Keratinocyte (primary cell): ENCODE results near the gene ANGPTL8. TPM values are rescaled to one million over a fixed set of nuclear protein-coding genes. Genes with fewer than 3 reads are reported as not detected.

Experiments used
- DNase-seq: peaks from one replicate; pipeline ENCODE4 v3.0.0-alpha.2; 2011; ENCODE audit warnings: low read depth, missing footprints, low spot score
- FAIRE-seq: peaks from 2 replicates; lab custom pipeline; 2011; peaks lifted over from hg19 to GRCh38; lab: Jason Lieb, UNC
- H2AFZ ChIP-seq: 2 replicates; pipeline ENCODE4 v1.6.0; 2012; ENCODE audit warnings: low read length, control low read depth, inconsistent platforms; ENCODE audit not compliant: control insufficient read depth
- H3K27ac ChIP-seq: 2 replicates; pipeline ENCODE4 v1.5.1; 2011; ENCODE audit warnings: low read length; ENCODE audit not compliant: control insufficient read depth, insufficient read depth
- H3K27me3 ChIP-seq: 3 replicates; pipeline ENCODE4 v1.6.0; 2011; ENCODE audit warnings: low read length; ENCODE audit not compliant: control insufficient read depth, insufficient read depth; ENCODE audit errors: extremely low read depth
- H3K36me3 ChIP-seq, 2 experiments: 2 replicates in 1 of 2; 3 replicates in 1 of 2; pipeline ENCODE4 v1.5.1; 2011; ENCODE audit warnings: low read length in 2 of 2, mild to moderate bottlenecking in 1 of 2; ENCODE audit not compliant: control insufficient read depth in 2 of 2, insufficient read depth in 2 of 2; ENCODE audit errors: extremely low read depth in 1 of 2
- H3K4me1 ChIP-seq: 3 replicates; pipeline ENCODE4 v1.5.1; 2011; ENCODE audit warnings: low read length; ENCODE audit not compliant: control insufficient read depth, insufficient read depth; ENCODE audit errors: extremely low read depth
- H3K4me2 ChIP-seq: 3 replicates; pipeline ENCODE4 v1.6.0; 2011; ENCODE audit warnings: low read depth, low read length; ENCODE audit not compliant: control insufficient read depth, insufficient read depth; ENCODE audit errors: extremely low read depth
- H3K4me3 ChIP-seq, 3 experiments: fragments of 200-600 bp in 1 of 3; sonication (generic) in 1 of 3; 2 replicates in 2 of 3; 3 replicates in 1 of 3; pipeline ENCODE4 v1.5.1; 2011 to 2016; ENCODE audit warnings: low read length in 3 of 3, mild to moderate bottlenecking in 3 of 3, control low read depth in 2 of 3, inconsistent platforms in 1 of 3, low read depth in 1 of 3, mixed read lengths in 1 of 3, mixed run types in 1 of 3, moderate library complexity in 1 of 3; ENCODE audit not compliant: control insufficient read depth in 2 of 3, insufficient read depth in 2 of 3; ENCODE audit errors: extremely low read depth in 1 of 3
- H3K79me2 ChIP-seq: 2 replicates; pipeline ENCODE4 v1.6.0; 2012; ENCODE audit warnings: low read length; ENCODE audit not compliant: control insufficient read depth, insufficient read depth
- H3K9ac ChIP-seq: 3 replicates; pipeline ENCODE4 v1.6.0; 2011; ENCODE audit warnings: low read length; ENCODE audit not compliant: control insufficient read depth, insufficient read depth; ENCODE audit errors: extremely low read depth
- H3K9me1 ChIP-seq: 3 replicates; pipeline ENCODE4 v1.6.0; 2011; ENCODE audit warnings: low read length; ENCODE audit not compliant: control insufficient read depth, insufficient read depth; ENCODE audit errors: extremely low read depth
- H3K9me3 ChIP-seq: 2 replicates; pipeline ENCODE4 v1.5.1; 2012; ENCODE audit warnings: low read depth, low read length; ENCODE audit not compliant: control insufficient read depth
- H4K20me1 ChIP-seq: 3 replicates; pipeline ENCODE4 v1.6.0; 2011; ENCODE audit warnings: low read length; ENCODE audit not compliant: control insufficient read depth, insufficient read depth; ENCODE audit errors: extremely low read depth
- CTCF ChIP-seq, 3 experiments: IDR thresholded peaks in 1 of 3; conservative IDR thresholded peaks in 1 of 3; optimal IDR thresholded peaks in 1 of 3; 2 replicates in 2 of 3; 3 replicates in 1 of 3; pipeline versions ENCODE3 to v1.5.1; 2011; ENCODE audit warnings: low read length in 3 of 3, mild to moderate bottlenecking in 3 of 3, moderate library complexity in 2 of 3, control low read depth in 1 of 3, inconsistent platforms in 1 of 3; ENCODE audit not compliant: insufficient read depth in 2 of 3; ENCODE audit errors: extremely low read depth in 1 of 3
- EZH2 ChIP-seq: IDR thresholded peaks from one replicate; pipeline ENCODE4 v1.6.1; 2012; ENCODE audit warnings: inconsistent platforms, mild to moderate bottlenecking, low read length, moderate library complexity
- dilution Hi-C: fragments of 300-500 bp; cut with MboI; formaldehyde crosslinking; loops from one replicate; pipeline ENCODE4 v1.7.0; 2020; ENCODE audit warnings: low sequenced_read_pairs; ENCODE audit not compliant: extremely low pct_ligation_motif_present
- polyA minus RNA-seq, 3 experiments: library from RNA; depleted of rRNA, polyadenylated mRNA; stranded (reverse); fragments of >200 nt; gene quantifications; 1 replicate in 1 of 3; 2 replicates in 1 of 3; 3 replicates in 1 of 3; pipeline ENCODE4 v1.2.3, GENCODE V29; 2011
- polyA plus RNA-seq, 5 experiments: library from polyadenylated mRNA; depleted of rRNA in 3 of 5; stranded (reverse) in 3 of 5; stranded (forward) in 1 of 5; unstranded in 1 of 5; fragments of >200 nt; gene quantifications; 1 replicate in 1 of 5; 2 replicates in 3 of 5; 3 replicates in 1 of 5; pipeline versions ENCODE4 v1.2.1 to v1.2.3, GENCODE V29; 2011 to 2012; ENCODE audit warnings: missing spikeins in 2 of 5, low read depth in 1 of 5, low replicate concordance in 1 of 5

ANGPTL8 gene
- polyA plus RNA-seq (0.18 TPM in 1 of 3 replicates, not detected in the others), polyA minus RNA-seq (not detected in 3 replicates)
- polyA plus RNA-seq (2011; ENCODE audit: low read depth), result not detected
- not detected in 2 replicates for polyA plus RNA-seq (2011; cell fraction: cytosol; rRNA removed)
- polyA plus RNA-seq (2011; cell fraction: nucleus; rRNA removed), result not detected in 2 replicates
- not detected in 2 replicates for polyA plus RNA-seq (2012; ENCODE audit: low replicate concordance)
- polyA minus RNA-seq (2011; cell fraction: cytosol; rRNA and poly(A)+ RNA removed), result not detected
- not detected in 2 replicates for polyA minus RNA-seq (2011; cell fraction: nucleus; rRNA and poly(A)+ RNA removed)

GRCh38 chr19:11239377-11240000, at the start of gene ANGPTL8:
TSS of gene ANGPTL8 (plus strand) at chr19:11239619. CDS start at chr19:11239638, 19 bp downstream.
- no peak within 1 kb of the TSS for H3K4me2 ChIP-seq
- H3K79me2 ChIP-seq, result no peaks in the 10 kb centered on the region
- no peak for TF ChIP-seq EZH2
- no peak within 1 kb of the TSS for H3K9ac ChIP-seq
- no peaks in the 10 kb centered on the region for H3K27me3 ChIP-seq
- H3K4me3 ChIP-seq, result no peak within 1 kb of the TSS
- no peak for FAIRE-seq
- H3K36me3 ChIP-seq, result peaks cover 13 to 34% of the 10 kb centered on the region in 2 experiments
- dilution Hi-C loops, result no loop called here
- H3K27ac ChIP-seq, result no peak within 1 kb of the TSS
- no peaks in the 10 kb centered on the region for H3K9me1 ChIP-seq
- H4K20me1 ChIP-seq, result no peaks in the 10 kb centered on the region
- no peak within 1 kb of the TSS for H2AFZ ChIP-seq
- no peaks in the 10 kb centered on the region for H3K9me3 ChIP-seq
- no peaks in the 10 kb centered on the region for H3K4me1 ChIP-seq
- no peak for DNase-seq

- Histone ChIP-seq H3K9me3 (no peaks in the 10 kb centered on the region), H3K4me3 (no peak overlapping the region), H3K79me2 (no peaks in the 10 kb centered on the region), H2AFZ (no peak overlapping the region), H3K4me1 (peaks cover 5% of the 10 kb centered on the region), H3K27ac (no peak overlapping the region), H4K20me1 (no peaks in the 10 kb centered on the region), H3K27me3 (no peaks in the 10 kb centered on the region), H3K9me1 (no peaks in the 10 kb centered on the region), H3K4me2 (no peak overlapping the region), H3K9ac (no peak overlapping the region), H3K36me3 (no peaks in the 10 kb centered on the region)
- FAIRE-seq, result no peak
- TF ChIP-seq CTCF (optimal IDR thresholded peaks at IDR 0.05 in 1 of 3, IDR thresholded peaks at IDR 0.05 in 1 of 3, conservative IDR thresholded peaks at IDR 0.05 in 1 of 3; ENCODE audit: extremely low read depth in 1 of 3, insufficient read depth in 2 of 3, low read length in 3 of 3) (no peak), EZH2 (no peak)
- dilution Hi-C loops, result no loop called here
- DNase-seq, result no peak
Observed at GRCh38 chr19:11190501-11190900, 48.9 kb upstream of the ANGPTL8 start.
